Epithelial cell of esophagus (primary cell): ENCODE results near the gene PCYOX1L.

Experiments
- DNase-seq: peaks from one replicate; pipeline ENCODE4 v3.0.0; 2010; ENCODE audit warnings: low read depth
- H3K4me3 ChIP-seq: 2 replicates; pipeline ENCODE4 v1.5.1; 2011; ENCODE audit warnings: mild to moderate bottlenecking, low read length, control low read depth
- TF ChIP-seq, protein P1 (sequence below): IDR thresholded peaks from 2 replicates; pipeline ENCODE4 v1.5.1; 2011; ENCODE audit warnings: low read depth, mild to moderate bottlenecking, low read length, control low read depth, inconsistent platforms; ENCODE audit not compliant: insufficient read depth; ENCODE audit errors: missing control alignments

The PCYOX1L gene

DNA sequence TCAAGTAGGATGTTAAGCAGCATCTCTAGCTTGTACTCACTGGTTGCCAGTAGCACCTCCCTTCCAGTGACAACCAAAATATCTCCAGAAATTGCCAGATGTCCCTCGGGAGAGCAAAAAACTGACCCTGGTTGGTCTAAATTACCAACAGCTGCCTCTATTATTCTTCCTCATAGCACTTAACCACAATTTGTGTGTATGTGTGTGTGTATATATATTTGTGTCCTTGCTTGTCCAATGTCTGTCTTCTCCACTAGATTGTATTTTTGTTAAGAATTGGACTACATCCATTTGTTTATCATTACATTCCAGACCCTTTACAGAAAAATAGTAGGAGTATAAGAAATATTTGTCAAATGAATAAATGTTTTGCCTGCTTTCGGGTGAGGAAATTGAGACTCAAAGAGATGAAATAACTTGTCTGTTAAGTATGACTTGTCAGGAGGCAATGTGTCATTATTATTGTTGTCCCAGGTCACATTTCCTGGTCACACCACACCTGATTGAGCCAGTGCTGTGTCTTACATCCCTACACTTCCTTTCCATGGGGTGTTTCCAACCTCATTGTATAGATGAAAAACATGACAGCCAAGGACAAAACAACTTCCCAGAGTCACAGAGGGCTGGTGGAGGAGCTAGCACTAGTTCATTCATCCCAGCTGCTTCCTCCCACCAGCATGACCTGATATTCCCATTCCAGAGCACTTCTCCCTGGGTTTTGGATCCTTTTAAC, 24.0 kb upstream of the PCYOX1L start:
- TF ChIP-seq, protein P1, sequence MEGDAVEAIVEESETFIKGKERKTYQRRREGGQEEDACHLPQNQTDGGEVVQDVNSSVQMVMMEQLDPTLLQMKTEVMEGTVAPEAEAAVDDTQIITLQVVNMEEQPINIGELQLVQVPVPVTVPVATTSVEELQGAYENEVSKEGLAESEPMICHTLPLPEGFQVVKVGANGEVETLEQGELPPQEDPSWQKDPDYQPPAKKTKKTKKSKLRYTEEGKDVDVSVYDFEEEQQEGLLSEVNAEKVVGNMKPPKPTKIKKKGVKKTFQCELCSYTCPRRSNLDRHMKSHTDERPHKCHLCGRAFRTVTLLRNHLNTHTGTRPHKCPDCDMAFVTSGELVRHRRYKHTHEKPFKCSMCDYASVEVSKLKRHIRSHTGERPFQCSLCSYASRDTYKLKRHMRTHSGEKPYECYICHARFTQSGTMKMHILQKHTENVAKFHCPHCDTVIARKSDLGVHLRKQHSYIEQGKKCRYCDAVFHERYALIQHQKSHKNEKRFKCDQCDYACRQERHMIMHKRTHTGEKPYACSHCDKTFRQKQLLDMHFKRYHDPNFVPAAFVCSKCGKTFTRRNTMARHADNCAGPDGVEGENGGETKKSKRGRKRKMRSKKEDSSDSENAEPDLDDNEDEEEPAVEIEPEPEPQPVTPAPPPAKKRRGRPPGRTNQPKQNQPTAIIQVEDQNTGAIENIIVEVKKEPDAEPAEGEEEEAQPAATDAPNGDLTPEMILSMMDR = no peak
- H3K4me3 ChIP-seq = no peak overlapping the region
- DNase-seq = peak; percentile 90

DNA sequence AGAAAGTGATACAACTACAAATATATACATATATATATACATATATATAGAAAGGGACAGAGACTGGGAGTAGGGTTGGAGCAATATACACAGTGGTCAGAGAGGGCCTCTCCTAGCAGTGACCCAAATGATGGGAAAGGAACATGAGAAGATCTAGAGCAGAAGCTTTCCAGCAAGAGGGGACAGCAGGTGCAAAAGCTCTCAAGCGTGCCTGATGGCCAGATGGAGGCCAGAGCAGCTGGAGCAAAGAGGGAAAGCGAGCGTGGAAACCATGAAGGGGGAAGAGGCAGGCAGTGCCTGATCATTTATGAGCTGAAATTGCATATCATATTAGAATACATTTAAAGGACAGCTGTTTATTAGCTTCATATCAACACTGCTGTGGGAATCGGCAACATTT, 20.1 kb upstream of the PCYOX1L start:
- H3K4me3 ChIP-seq = no peak overlapping the region
- TF ChIP-seq, protein P1 = no peak
- DNase-seq = no peak

DNA sequence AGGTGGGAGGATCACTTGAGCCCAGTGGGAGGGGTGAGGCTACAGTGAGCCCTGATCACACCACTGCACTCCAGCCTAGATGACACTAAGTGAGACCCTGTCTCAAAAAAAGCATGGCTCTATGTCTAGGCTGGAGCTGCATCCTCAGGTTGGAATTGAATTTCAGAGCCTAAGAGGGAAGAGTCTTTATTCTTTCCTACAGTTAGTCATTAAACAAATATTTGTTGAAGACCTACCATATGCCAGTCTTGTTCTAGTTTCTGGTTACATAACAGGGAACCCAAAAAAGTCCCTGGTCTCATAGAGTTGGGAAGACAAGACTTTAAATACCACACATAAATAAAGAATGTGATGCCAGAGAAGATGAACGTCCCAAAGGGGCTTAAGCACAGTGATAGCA, 19.5 kb upstream of the PCYOX1L start:
- TF ChIP-seq, protein P1 = no peak
- no peak overlapping the region for H3K4me3 ChIP-seq
- peak; percentile 47 for DNase-seq

DNA sequence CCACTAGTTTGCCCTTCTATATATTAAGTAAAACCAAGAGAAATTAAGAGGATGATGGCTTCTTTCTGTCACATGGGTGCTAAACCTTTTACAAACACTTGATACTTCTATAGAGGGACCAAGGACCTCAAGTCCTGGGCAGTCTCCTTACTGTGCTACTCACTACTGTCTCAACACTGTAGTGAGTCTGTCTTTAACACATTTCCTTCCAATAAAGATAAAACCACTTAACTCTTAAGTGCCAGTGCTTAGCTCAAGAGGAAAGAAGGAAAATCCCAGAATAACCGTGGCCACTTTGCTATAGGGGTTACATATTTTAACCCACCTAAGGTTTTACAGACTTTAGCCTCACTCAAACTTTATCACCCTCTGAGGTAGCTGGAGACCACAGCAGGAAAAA, 16.9 kb upstream of the PCYOX1L start:
- TF ChIP-seq, protein P1 = no peak

DNA sequence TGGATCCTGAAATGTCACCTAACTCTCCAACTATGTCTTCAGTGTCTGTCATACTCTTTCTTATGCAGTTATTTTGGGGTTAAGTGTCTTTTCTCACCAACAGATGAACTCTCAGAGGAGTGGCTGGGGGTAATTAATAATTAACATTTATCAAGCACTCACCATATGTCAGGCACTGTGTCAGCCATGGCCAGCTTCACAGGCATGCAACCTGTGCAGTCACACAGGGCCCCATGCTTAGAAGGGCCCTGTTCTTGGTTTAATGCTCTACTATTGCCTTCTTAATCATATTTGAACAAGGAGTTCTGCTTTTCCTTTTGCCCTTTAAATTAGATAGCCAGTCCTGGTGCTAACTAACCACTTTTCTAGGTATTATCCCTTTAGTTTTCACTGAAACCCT, 16.0 kb upstream of the PCYOX1L start:
- H3K4me3 ChIP-seq = no peak overlapping the region
- TF ChIP-seq, protein P1 = no peak
- DNase-seq = no peak

More for the DNA sequence above, 16.9 kb upstream of the PCYOX1L start:
- no peak for DNase-seq
- H3K4me3 ChIP-seq = no peak overlapping the region

DNA sequence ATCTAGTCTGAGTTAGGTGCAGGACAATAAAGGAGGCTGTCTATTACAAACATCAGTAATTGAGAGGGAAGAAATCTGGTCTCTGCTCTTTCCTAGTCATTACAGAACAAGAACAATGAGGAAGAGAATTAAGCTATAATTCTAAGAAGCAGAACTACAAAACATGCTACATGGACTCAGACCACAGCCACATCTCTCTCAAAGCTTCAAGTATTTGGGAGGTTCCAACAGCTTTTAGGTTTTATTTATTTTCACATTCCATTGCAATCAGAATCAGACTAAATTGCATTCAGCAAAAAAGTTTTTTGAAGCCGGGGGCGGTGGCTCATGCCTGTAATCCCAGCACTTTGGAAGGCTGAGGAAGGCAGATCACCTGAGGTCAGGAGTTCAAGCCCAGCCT, 13.7 kb upstream of the PCYOX1L start:
- TF ChIP-seq, protein P1 = no peak
- DNase-seq = no peak
- no peak overlapping the region for H3K4me3 ChIP-seq

DNA sequence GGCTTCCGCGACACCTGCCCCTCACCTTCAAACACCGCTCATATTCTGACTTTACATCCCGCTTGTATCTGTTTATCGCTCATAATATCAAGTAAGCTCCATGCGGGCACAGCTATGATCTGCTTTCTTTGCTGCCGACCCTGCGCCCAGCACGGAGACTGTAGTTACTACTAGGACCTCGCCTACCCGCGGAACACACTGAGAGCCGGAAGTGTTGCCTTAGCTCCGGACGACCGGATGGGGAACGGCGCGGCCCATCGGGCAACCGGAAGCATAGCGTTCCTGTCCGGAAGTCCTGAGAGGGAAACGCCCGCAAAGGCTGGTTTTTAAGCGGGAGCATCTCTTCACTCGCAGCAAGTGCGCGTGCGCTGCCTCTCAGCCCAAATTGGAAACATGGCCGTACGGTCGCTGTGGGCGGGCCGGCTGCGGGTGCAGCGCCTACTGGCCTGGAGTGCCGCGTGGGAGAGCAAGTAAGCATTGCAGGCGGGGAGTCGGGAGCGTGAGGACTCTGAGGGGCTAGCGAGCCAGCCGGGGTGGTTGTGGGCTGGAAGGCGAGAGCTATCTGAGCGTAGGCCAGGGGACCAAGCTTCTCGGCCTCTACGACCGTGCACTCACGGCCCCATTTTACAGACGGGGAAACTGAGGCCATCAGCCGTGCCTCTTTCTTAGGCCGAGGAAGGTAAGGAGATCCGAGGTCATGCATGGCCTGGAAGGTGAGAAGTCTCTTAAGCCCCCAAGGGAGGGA, 12.5 kb upstream of the PCYOX1L start, which contains the start of gene GRPEL2:
Gene GRPEL2 (plus strand): TSS at position 353 of the 745 bp plus-strand sequence. CDS start 41 bp downstream, at position 394.
- H3K4me3 ChIP-seq = peak within 1 kb of the TSS; percentile 99
- DNase-seq = peak; percentile 98
- TF ChIP-seq, protein P1 = no peak
